Posterior cingulate gyrus (tissue), 11 donors: ENCODE data around the gene MEF2D.

Experiments used
- DNase-seq, 10 donors: peaks; one replicate each; pipeline versions ENCODE4 v3.0.0 to v3.0.0-alpha.2; 2020 to 2021; ENCODE audit warnings: mixed read lengths in 3 of 10
- intact Hi-C: fragments of 100-400 bp; cut with DNase I; formaldehyde crosslinking; loops from one replicate; pipeline ENCODE4 v1.15.1; 2023

The MEF2D gene

GRCh38 chr1:156491151-156491949 lies 9.2 kb downstream of the MEF2D start:
- peak in 2 of 10 donors; percentile 61 to 64 for DNase-seq
- intact Hi-C loops, result no loop called here

DNA sequence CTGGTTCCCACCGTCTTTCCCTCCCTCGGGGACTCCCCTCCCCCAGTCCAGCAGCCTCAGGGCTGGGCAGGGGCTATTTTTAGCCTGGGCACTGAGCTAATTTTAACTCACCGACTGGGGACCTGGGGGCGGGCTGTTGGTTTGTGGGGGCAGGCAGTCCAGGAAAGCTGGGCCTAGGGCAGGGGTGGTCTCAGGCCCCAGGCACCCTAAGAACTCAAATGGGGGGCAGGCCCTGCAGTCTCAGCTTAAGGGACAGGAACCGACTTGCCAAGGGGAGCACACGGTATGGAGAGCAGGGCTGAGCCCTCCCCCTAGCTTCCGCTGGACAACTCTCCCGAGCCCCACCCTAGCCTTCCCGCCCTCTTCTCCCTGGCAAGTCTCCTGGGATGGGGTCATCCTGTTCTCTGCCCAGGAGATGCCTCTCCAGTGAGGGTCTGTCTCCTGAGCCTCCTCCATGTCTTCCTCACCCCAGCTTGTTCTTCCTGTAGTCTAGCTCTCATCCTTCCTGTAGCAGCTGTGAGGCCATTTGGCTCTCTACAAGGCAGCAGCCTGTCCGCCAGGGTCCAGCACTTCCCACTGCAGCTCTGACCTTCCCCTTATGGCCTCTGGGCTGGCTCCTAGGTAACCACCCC lies 10.1 kb downstream of the MEF2D start:
- DNase-seq, result peak in 2 of 10 donors; percentile 37 to 78
- intact Hi-C loops, result no loop called here

DNA sequence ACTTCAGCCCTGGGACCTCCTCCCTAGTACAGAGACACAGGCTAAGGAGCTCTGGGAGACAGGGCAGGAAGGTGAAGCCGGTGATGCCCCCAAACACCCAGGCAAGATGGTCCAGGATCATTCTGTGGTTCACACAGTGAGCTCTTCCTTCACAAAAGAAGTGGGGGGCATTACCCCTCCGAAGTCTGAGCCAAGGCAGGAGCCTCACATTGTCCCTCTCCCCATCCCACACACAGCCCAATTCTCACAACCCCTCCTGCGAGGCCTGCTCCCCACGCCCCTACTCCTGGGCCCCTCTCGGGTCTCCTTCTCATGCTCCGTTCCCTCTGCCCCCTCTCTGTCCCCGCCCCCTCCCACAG lies 10.7 kb downstream of the MEF2D start:
- intact Hi-C loops, result loop anchor here (10.0 kb wide), 1 partner anchor 115 kb away; the partner anchor contains the start of gene GPATCH4
- DNase-seq, result no peak

- intact Hi-C loops, result loop anchor here (10.0 kb wide), 1 partner anchor 115 kb away; the partner anchor contains the start of gene GPATCH4
- DNase-seq, result peak; percentile 63 to 97 (median 80)
These were observed 11.2 kb downstream of the MEF2D start for GRCh38 chr1:156489166-156489934.

- intact Hi-C loops, result loop anchor here (10.0 kb wide), 1 partner anchor 116 kb away; the partner anchor contains the start of gene GPATCH4
- DNase-seq, result peak in 1 of 10 donors; percentile 74
These were observed 11.9 kb downstream of the MEF2D start for GRCh38 chr1:156488566-156489165.

DNA sequence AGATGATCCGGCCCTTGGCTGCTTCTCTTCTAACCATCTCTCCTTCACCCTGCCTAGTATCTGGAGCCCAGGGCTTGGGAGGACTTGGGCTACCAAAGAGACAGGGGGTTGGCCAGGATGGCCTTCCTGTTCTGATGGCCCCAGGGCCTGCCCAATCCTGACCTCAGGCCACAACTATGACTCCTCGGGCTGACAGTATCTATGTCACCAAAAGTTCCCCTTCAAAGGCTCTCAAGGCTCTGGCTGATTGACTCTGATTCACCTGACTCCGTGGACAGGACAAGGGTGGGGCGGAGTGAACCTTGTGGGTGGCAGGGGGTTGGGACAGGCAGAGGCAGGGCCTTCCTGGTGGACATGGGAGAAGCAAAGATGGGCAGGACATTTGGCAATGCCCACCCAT lies 12.7 kb downstream of the MEF2D start:
- intact Hi-C loops, result loop anchor here (10.0 kb wide), 1 partner anchor 117 kb away; the partner anchor contains the start of gene GPATCH4
- DNase-seq, result peak in 2 of 10 donors; percentile 44 to 54

DNA sequence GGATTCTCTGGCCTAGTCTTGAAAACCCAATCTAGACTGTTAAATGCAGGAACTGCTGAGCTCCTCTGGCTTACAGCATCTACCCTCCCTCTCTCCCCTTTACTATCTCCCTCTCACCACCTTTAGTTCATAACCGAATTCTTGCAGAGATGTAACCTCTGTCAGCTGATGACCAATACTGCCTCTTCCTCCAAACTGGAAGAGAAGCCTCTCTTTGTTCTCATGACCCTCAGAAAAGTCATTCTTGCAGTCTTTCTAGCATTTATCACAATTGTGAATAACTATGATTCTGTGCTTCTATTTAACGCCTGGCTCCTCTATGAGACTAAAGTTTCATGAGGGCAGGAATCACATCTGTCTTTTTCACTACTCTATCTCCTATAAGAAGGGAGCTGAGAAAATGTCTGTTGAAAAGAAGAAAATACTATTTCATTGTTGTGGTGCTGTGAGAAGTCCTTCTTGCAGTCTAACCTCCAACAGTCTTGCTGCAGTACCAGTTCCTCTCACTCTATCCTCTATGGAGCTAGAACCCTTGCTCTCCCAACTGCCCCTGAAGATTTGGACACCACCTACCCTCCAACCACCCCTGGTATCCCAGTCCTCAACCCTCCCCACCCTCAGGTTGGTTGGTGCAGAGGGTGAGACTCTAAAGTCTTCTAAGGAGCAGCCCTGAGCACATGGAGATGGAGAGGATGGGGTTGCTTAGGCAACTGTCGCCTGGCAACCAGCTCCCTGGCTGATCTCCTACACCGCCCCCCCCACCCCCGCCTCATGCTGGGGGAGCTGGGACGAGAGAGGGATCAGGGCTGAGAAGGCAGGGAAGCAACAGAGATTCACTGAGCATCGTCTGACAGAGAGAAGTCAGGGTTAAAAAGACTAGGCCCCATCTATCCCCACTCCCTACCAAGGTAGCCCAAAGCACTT lies 13.9 kb downstream of the MEF2D start:
- intact Hi-C loops, result loop anchor here (10.0 kb wide), 1 partner anchor 118 kb away; the partner anchor contains the start of gene GPATCH4
- peak in 8 of 10 donors; percentile 55 to 97 (median 80) for DNase-seq

- intact Hi-C loops, result loop anchor here (10.0 kb wide), 1 partner anchor 119 kb away; the partner anchor contains the start of gene GPATCH4
- DNase-seq, result peak in 3 of 10 donors; percentile 9 to 53 (median 50)
These were observed 14.6 kb downstream of the MEF2D start for GRCh38 chr1:156485984-156486383.

DNA sequence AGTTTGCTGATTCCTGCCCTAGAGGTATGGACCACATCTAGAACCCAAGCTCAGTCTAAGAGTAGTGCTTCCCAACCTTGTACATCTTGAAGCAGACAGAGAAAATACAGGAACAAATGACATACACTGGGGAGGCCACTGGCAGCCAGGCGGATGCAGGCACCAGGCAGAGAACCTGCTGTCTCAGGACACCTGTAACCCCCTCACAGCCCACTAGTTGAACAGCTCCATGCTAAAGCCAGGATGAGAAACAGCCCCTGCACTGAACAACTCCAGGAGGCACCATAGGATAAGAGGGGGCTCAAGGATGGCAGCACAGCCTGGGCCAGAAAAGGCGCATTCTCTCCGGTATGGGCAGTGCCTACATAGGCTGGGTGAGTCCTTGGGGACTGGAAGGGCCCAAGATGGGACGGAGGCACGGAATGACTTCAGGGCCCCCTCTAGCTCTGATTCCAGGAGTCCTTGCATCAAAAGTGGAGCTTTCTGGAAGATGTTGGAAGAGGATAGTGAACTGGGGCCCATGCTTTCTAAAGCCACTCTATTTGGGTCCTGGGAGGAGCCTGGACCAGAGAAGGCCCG lies 16.0 kb downstream of the MEF2D start:
- DNase-seq, result peak in 3 of 10 donors; percentile 31 to 63 (median 49)
- intact Hi-C loops, result loop anchor here (10.0 kb wide), 1 partner anchor 120 kb away; the partner anchor contains the start of gene GPATCH4

DNA sequence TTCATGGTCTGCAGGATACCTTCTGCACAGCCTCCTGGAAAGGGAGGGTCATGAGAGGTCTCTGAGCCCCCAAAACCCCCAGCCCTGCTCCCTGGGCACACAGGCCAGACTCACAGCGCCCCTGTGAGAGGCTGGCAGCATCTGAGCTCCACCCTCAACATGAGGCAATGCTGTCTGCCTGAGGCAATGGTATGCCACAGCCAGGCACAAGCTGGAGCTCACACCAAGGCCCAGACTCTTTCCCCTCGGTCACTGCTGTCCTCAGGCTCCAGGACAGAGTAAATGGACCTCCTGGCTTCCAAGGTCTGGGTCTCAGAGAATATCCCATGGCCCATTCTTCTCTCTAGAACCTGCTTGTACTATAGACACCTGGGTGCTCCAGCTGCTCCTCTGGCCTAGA lies 17.2 kb downstream of the MEF2D start:
- peak in 2 of 10 donors; percentile 40 to 46 for DNase-seq
- intact Hi-C loops, result loop anchor here (10.0 kb wide), 1 partner anchor 121 kb away; the partner anchor contains the start of gene GPATCH4

DNA sequence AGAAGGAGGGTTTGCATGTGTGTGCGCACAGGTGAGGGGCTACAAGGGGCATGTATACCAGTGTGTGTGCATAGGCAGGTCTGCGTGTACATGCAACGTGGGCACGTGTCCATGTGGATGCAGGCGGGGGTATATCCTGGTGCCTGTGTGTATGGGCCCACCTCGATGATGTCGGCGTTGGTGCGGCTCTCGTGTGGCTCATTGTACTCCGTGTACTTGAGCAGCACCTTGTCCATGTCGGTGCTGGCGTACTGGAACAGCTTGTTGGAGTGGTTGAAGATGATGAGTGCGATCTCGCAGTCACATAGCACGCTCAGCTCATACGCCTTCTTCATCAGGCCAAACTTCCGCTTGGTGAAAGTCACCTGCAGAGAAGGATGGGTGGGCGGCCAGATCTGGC lies 18.3 kb downstream of the MEF2D start:
- intact Hi-C loops, result loop anchor here (10.0 kb wide), 1 partner anchor 123 kb away; the partner anchor contains the start of gene GPATCH4

GRCh38 chr1:156481527-156481926 lies 19.0 kb downstream of the MEF2D start:
- intact Hi-C loops, result loop anchor here (2.0 to 10.0 kb wide), 2 partner anchors 17 to 123 kb away; partner anchors contain the start of gene GPATCH4
- DNase-seq, result peak in 2 of 10 donors; percentile 18 to 36

More for the DNA sequence above, 18.3 kb downstream of the MEF2D start:
- DNase-seq, result peak in 3 of 10 donors; percentile 73 to 90 (median 88)

DNA sequence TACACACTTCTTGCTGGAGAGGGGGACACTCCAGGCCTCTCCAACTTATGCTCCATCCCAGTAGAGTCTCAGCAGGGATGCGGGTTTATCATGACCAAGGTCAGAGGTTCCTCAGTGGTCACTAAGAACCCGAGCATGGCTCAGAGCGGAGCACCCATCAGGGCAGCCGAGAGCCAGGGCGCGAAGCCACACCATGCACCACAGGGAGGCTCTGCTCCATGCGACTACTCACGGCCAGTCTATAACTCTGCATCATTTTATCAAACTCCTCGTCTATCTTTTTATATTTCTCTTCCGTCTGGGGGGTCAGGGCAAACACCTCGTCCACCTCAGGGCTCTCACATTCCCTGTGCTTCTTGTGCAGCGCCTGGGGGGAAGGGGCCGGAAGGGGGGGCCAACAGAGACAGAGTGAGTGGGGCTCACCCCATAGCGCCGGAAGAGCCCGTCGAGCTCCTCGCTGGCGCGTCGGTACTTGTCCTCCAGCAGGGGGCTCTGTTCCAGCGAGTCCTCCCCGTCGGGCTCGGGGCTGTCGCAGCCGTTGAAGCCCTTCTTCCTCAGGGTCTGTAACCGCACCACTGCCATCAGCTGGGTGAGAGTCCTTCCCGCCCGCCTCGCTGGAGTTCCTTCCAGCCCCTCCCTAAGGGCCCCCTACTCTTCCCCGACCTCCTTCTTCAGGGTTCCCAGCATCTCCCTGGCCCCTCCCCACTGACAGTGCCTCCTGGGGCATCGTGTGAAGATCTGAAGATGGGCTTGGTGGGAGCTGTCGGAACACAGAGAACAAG lies 20.0 kb downstream of the MEF2D start:
- peak in 4 of 10 donors; percentile 65 to 93 (median 84) for DNase-seq
- intact Hi-C loops, result loop anchor here (2.0 to 10.0 kb wide), 2 partner anchors 18 to 124 kb away; partner anchors contain the start of gene GPATCH4

- intact Hi-C loops, result loop anchor here (2.0 to 10.0 kb wide), 2 partner anchors 19 to 125 kb away; partner anchors contain the start of gene GPATCH4
- peak in 2 of 10 donors; percentile 65 to 68 for DNase-seq
These were observed 20.6 kb downstream of the MEF2D start for GRCh38 chr1:156480016-156480370.

DNA sequence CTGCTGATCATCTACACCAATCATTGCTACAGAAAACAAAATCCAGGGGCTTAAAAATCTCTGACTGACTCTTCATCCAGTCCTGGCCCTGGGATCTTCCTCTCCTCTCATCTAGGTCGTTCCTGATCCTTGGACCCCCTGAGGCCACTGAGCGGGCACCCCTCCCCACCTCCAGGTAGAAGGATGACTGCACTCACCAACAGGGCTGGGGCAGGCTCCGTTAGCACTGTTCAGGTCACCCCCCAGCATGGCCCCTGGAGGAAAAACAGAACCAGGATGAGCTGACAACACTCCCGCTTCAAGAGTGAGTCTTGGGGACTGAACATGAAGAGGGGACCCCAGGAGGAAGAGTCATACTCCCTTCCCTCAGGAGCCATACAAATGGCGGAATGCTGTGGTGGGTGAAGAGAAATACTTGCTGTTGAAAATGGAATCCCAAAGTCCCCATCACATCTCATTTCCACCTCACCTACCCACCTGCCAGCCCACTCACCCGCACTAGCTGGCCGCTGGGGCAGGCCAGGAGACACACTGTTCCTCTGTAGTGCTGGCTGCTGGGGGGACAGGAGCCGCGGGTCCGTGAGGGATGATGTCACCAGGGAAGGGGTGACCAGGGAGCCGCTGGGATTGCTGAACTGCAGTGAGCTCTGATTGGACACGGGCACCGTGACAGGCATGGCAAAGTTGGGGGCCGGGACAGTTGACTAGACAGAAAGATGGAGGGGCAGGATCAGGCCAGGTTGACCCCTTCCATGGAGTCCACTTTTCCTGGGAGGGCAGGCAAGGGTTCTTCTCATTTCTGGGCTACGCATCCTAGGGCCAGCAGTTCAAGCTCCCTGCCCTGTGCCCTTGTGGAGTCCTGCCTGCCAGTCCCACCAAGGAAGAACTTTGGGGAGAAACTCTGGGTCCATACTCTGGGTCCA lies 21.2 kb downstream of the MEF2D start:
- intact Hi-C loops, result loop anchor here (2.0 to 10.0 kb wide), 2 partner anchors 19 to 125 kb away; partner anchors contain the start of gene GPATCH4
- DNase-seq, result peak in 2 of 10 donors; percentile 60 to 67

DNA sequence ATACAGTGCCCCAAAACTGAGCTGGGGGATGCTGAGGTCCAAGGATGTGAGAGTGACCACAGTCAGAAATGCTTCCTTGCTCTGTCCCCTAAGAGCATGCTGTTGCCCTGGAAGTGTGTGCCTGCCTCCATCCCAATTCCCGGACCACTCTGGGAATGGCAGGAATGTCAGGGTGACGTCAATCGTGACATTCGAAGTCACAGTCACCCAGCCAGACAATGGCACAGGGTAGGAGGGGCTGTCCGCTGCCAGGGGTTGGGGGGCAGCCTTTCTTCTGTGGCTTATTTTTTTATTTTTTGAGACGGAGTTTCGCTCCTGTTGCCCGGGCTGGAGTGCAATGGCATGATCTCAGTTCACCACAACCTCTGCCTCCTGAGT lies 22.3 kb downstream of the MEF2D start:
- intact Hi-C loops, result no loop called here
- DNase-seq, result peak in 2 of 10 donors; percentile 36 to 63
